ENCODE measurements around the gene NPTX1.
A peak's percentile ranks its signal among the peaks of the same experiment; 100 is the strongest.

Gene NPTX1

GRCh38 chr17:80456465-80457235, 19.8 kb downstream of the NPTX1 start:
- DNase-seq = no peak

GRCh38 chr17:80455784-80456183, 20.6 kb downstream of the NPTX1 start:
- DNase-seq = no peak

- DNase-seq = no peak
Measured at GRCh38 chr17:80455336-80455710, 21.1 kb downstream of the NPTX1 start.

- DNase-seq = peak; percentile 96
Measured at GRCh38 chr17:80454557-80455335, 21.7 kb downstream of the NPTX1 start.

GRCh38 chr17:80453998-80454556, 22.3 kb downstream of the NPTX1 start:
- DNase-seq = no peak

- DNase-seq = no peak
Measured at GRCh38 chr17:80453126-80453997, 23.0 kb downstream of the NPTX1 start.

- no peak for DNase-seq
Measured at GRCh38 chr17:80452173-80452915, 24.1 kb downstream of the NPTX1 start.

GRCh38 chr17:80451104-80451775, 25.2 kb downstream of the NPTX1 start:
- DNase-seq = no peak

- no peak for DNase-seq
Measured at GRCh38 chr17:80449930-80450576, 26.4 kb downstream of the NPTX1 start.

GRCh38 chr17:80449194-80449929, 27.0 kb downstream of the NPTX1 start:
- DNase-seq = no peak

GRCh38 chr17:80447790-80448189, 28.6 kb downstream of the NPTX1 start:
- DNase-seq = no peak

GRCh38 chr17:80446645-80447405, 29.6 kb downstream of the NPTX1 start:
- no peak for DNase-seq

- no peak for DNase-seq
Measured at GRCh38 chr17:80445726-80446110, 30.7 kb downstream of the NPTX1 start.

- DNase-seq = no peak
Measured at GRCh38 chr17:80445007-80445725, 31.2 kb downstream of the NPTX1 start.

- no peak for DNase-seq
Measured at GRCh38 chr17:80444644-80444979, 31.8 kb downstream of the NPTX1 start.

- DNase-seq = no peak
Measured at GRCh38 chr17:80443916-80444643, 32.3 kb downstream of the NPTX1 start.

GRCh38 chr17:80443498-80443897, 32.9 kb downstream of the NPTX1 start:
- no peak for DNase-seq

GRCh38 chr17:80442764-80443163, 33.6 kb downstream of the NPTX1 start:
- DNase-seq = no peak

- DNase-seq = no peak
Measured at GRCh38 chr17:80442323-80442659, 34.1 kb downstream of the NPTX1 start.
